ENCODE measurements around the gene CELF5.
"Not testable (repeated sequence)": the region's sequence is repeated elsewhere in the genome, so short reads cannot be mapped to it uniquely, and the experiment has no call there.

CELF5 gene

DNA sequence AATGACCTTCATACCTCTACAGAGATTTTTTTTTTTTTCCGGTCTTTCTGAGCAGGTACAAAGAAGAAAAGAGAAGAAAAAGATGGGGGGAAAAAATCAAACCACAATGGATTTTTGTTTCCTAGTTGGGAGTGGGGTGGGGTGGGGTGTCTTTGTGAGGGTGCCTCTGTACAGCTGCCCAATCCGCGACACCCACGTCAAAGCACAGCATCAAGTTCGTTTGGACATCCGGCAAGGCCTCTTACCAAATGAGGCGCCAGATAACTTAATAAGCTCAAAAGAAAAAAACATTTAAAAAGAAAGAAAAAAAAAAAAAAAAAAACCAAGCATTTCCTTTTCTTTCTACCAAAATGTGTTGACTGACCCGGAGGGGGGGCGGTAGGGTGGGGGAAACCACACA, 71.6 kb downstream of the CELF5 start:
- Histone ChIP-seq H3K4me1 (no peaks in the 10 kb centered on the region), H3K79me2 (no peaks in the 10 kb centered on the region), H3K4me3 (ENCODE audit: low read depth, low read length) (no peak overlapping the region), H2AFZ (no peak overlapping the region), H3K4me2 (ENCODE audit: low read length) (no peak overlapping the region), H3K9me3 (ENCODE audit: control insufficient read depth, low read length) (no peaks in the 10 kb centered on the region), H3K9ac (no peak overlapping the region), H3K36me3 (ENCODE audit: control insufficient read depth, insufficient read depth, low read length) (no peaks in the 10 kb centered on the region), H3K27me3 (ENCODE audit: control insufficient read depth, insufficient read depth, low read length) (no peaks in the 10 kb centered on the region), H3K27ac (no peak overlapping the region)
- TF ChIP-seq, protein P1, sequence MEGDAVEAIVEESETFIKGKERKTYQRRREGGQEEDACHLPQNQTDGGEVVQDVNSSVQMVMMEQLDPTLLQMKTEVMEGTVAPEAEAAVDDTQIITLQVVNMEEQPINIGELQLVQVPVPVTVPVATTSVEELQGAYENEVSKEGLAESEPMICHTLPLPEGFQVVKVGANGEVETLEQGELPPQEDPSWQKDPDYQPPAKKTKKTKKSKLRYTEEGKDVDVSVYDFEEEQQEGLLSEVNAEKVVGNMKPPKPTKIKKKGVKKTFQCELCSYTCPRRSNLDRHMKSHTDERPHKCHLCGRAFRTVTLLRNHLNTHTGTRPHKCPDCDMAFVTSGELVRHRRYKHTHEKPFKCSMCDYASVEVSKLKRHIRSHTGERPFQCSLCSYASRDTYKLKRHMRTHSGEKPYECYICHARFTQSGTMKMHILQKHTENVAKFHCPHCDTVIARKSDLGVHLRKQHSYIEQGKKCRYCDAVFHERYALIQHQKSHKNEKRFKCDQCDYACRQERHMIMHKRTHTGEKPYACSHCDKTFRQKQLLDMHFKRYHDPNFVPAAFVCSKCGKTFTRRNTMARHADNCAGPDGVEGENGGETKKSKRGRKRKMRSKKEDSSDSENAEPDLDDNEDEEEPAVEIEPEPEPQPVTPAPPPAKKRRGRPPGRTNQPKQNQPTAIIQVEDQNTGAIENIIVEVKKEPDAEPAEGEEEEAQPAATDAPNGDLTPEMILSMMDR (IDR thresholded peaks at IDR 0.05) = no peak

DNA sequence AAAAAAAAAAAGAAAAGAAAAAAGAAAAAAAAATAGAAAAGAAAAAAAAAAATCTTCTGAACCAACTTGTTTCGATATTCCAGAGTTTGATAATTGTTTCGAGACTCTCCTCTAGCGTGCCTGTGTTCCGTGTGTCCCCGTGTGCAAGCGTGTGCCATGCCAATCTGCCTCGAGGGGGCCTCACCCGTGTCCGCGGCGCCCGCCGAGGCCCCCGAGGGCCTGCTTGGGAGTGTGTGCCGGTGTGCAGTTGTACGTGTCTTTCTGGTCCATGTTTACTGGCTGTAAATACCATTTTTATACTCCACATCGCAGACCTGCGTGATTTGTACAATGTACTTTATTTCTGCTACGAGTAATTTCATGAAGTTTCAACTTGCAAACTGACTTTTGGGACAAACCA, 72.0 kb downstream of the CELF5 start:
- no peaks in the 10 kb centered on the region for H3K27me3 ChIP-seq (ENCODE audit: control insufficient read depth, insufficient read depth, low read length)

DNA sequence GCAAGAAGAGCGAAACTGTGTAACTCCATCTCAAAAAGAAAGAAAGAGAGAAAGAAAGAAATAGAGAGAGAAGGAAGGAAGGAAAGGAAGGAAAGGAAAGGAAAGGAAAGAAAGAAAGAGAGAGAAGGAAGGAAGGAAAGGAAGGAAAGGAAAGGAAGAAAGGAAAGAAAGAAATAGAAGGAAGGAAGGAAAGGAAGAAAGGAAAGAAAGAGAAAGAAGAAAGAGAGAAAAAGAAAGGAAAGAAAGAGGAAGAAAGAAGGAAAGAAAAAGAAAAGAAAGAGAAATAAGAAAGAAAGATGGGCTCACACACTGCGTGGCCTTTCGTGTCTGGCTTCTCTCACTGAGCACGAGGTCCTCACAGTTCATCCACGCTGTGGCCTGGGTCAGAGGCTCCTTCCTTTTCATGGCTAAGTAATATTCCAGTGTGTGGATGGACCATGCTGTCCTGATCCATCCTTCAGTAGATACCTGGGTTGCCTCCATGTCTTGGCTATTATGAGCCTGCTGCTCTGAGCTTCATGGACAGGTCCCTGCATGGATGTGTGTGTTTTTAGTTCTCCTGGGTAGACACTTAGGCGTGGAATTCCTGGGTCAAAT, 74.5 kb downstream of the CELF5 start:
- Histone ChIP-seq H3K27me3 (ENCODE audit: control insufficient read depth, insufficient read depth, low read length) (no peaks in the 10 kb centered on the region), H3K4me3 (ENCODE audit: low read depth, low read length) (no peak overlapping the region), H3K4me1 (no peaks in the 10 kb centered on the region), H2AFZ (no peak overlapping the region), H3K9ac (no peak overlapping the region), H3K79me2 (no peaks in the 10 kb centered on the region), H3K36me3 (ENCODE audit: control insufficient read depth, insufficient read depth, low read length) (no peaks in the 10 kb centered on the region), H3K4me2 (ENCODE audit: low read length) (no peak overlapping the region), H3K9me3 (ENCODE audit: control insufficient read depth, low read length) (no peaks in the 10 kb centered on the region), H3K27ac (no peak overlapping the region)
- TF ChIP-seq, protein P1 (IDR thresholded peaks at IDR 0.05) = no peak

More for the DNA sequence above, 72.0 kb downstream of the CELF5 start:
- no peaks in the 10 kb centered on the region for H3K36me3 ChIP-seq (ENCODE audit: control insufficient read depth, insufficient read depth, low read length)
- H3K4me3 ChIP-seq (ENCODE audit: low read depth, low read length) = no peak overlapping the region
- no peak overlapping the region for H3K4me2 ChIP-seq (ENCODE audit: low read length)
- H2AFZ ChIP-seq = no peak overlapping the region
- TF ChIP-seq, protein P1 (IDR thresholded peaks at IDR 0.05) = no peak
- no peak overlapping the region for H3K27ac ChIP-seq
- H3K79me2 ChIP-seq = no peaks in the 10 kb centered on the region
- H3K9ac ChIP-seq = no peak overlapping the region
- H3K4me1 ChIP-seq = no peaks in the 10 kb centered on the region
- no peaks in the 10 kb centered on the region for H3K9me3 ChIP-seq (ENCODE audit: control insufficient read depth, low read length)

DNA sequence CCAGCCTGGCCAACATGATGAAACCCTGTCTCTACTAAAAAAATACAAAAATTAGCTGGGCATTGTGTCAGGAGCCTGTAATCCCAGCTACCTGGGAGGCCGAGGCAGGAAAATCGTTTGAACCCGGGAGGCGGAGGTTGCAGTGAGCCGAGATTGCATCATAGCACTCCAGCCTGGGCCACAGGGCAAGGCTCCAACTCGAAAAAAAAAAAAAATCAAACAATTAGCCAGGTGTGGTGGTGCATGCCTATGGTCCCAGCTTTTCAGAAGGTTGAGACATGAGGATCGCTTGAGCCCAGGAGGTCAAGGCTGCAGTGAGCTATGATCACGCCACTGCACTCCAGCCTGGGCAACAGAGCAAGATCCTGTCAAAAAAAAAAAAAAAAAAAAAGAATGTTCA, 76.1 kb downstream of the CELF5 start:
- not testable (repeated sequence) for H3K9ac ChIP-seq; H3K27ac ChIP-seq; H3K4me3 ChIP-seq (ENCODE audit: low read depth, low read length); H3K79me2 ChIP-seq; H2AFZ ChIP-seq; H3K9me3 ChIP-seq (ENCODE audit: control insufficient read depth, low read length); H3K36me3 ChIP-seq (ENCODE audit: control insufficient read depth, insufficient read depth, low read length); H3K4me2 ChIP-seq (ENCODE audit: low read length); H3K4me1 ChIP-seq; H3K27me3 ChIP-seq (ENCODE audit: control insufficient read depth, insufficient read depth, low read length)

DNA sequence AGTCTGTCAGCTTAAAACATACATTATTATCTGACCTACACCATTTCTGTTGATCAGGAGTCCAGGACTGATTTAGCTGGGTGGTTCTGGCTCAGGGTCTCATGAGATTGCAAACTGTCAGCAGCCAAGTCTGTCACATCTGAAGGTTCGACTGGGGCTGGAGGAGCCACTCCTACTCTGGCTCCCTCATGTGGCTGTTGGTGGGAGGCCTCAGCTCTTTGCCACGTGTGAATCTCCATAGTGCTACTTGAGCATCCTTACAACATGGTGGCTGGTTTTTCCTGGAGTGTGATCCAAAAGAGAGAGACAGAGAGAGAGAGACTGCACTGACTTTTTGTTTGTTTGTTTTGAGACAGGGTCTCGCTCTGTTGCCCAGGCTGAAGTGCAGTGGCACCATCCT, 78.3 kb downstream of the CELF5 start:
- no peaks in the 10 kb centered on the region for H3K27me3 ChIP-seq (ENCODE audit: control insufficient read depth, insufficient read depth, low read length)

More for the DNA sequence above, 78.3 kb downstream of the CELF5 start:
- Histone ChIP-seq H3K9me3 (ENCODE audit: control insufficient read depth, low read length) (no peaks in the 10 kb centered on the region), H3K79me2 (no peaks in the 10 kb centered on the region), H3K4me2 (ENCODE audit: low read length) (no peak overlapping the region), H3K27ac (no peak overlapping the region), H3K4me1 (no peaks in the 10 kb centered on the region), H2AFZ (no peak overlapping the region), H3K36me3 (ENCODE audit: control insufficient read depth, insufficient read depth, low read length) (no peaks in the 10 kb centered on the region), H3K4me3 (ENCODE audit: low read depth, low read length) (no peak overlapping the region), H3K9ac (no peak overlapping the region)
- TF ChIP-seq, protein P1 (IDR thresholded peaks at IDR 0.05) = no peak
